OCI-LY3 (cell line): ENCODE data around the gene HTRA1.

Experiments used
- H2AFZ ChIP-seq: fragments of 200-600, 300-600 bp; shearing (Covaris generic); 2 replicates; pipeline ENCODE4 v1.6.0; 2014; ENCODE audit warnings: antibody characterized with exemption, low read depth, low read length
- H3K27ac ChIP-seq: fragments of 200-600, 300-600 bp; sonication (generic); 2 replicates; pipeline ENCODE4 v1.5.1; 2014; ENCODE audit warnings: mild to moderate bottlenecking, low read length, moderate library complexity, mixed read lengths
- H3K27me3 ChIP-seq: fragments of 200-600, 300-600 bp; sonication (generic); 2 replicates; pipeline ENCODE4 v1.6.1; 2014; ENCODE audit warnings: low read depth, low read length, mixed read lengths
- H3K36me3 ChIP-seq: fragments of 200-600, 300-600 bp; sonication (generic); replicated peaks from 2 replicates; pipeline ENCODE3; 2014; ENCODE audit warnings: low read depth, low read length, mixed read lengths
- H3K4me1 ChIP-seq: fragments of 300-600, 200-600 bp; sonication (generic); 2 replicates; pipeline ENCODE4 v1.6.1; 2014; ENCODE audit warnings: low read length, mixed read lengths
- H3K4me2 ChIP-seq: fragments of 200-600, 300-600 bp; sonication (generic); 2 replicates; pipeline ENCODE4 v1.6.1; 2014; ENCODE audit warnings: low read length, mixed read lengths
- H3K4me3 ChIP-seq: fragments of 300-600, 200-600 bp; sonication (generic); 2 replicates; pipeline ENCODE4 v1.5.1; 2014; ENCODE audit warnings: antibody characterized with exemption, mild to moderate bottlenecking, low read length, moderate library complexity
- H3K79me2 ChIP-seq: fragments of 300-600, 200-600 bp; shearing (Covaris generic); 2 replicates; pipeline ENCODE4 v1.6.1; 2014; ENCODE audit warnings: mild to moderate bottlenecking, low read length, mixed read lengths
- H3K9ac ChIP-seq: fragments of 300-600, 200-600 bp; shearing (Covaris generic); 2 replicates; pipeline ENCODE4 v1.6.0; 2014; ENCODE audit warnings: mild to moderate bottlenecking, low read length, moderate library complexity
- H3K9me3 ChIP-seq: fragments of 200-600, 300-600 bp; shearing (Covaris generic); 2 replicates; pipeline ENCODE4 v1.6.1; 2014; ENCODE audit warnings: low read length, mixed read lengths; ENCODE audit not compliant: insufficient read depth
- H4K20me1 ChIP-seq: fragments of 200-600, 300-600 bp; sonication (generic); 2 replicates; pipeline ENCODE4 v1.6.1; 2016; ENCODE audit warnings: low read length, mixed read lengths; ENCODE audit not compliant: insufficient read depth
- EZH2phosphoT487 ChIP-seq: fragments of 200-600 bp; shearing (Covaris generic); IDR thresholded peaks from 2 replicates; pipeline ENCODE4 v1.6.1; 2018; ENCODE audit warnings: antibody characterized with exemption, mixed run types, low read depth
- TF ChIP-seq, protein P1 (sequence below): fragments of 200-600, 300-600 bp; sonication (generic); IDR thresholded peaks from 2 replicates; pipeline ENCODE4 v1.5.1; 2014; ENCODE audit warnings: antibody characterized with exemption, low read length, low read depth

HTRA1 gene

DNA sequence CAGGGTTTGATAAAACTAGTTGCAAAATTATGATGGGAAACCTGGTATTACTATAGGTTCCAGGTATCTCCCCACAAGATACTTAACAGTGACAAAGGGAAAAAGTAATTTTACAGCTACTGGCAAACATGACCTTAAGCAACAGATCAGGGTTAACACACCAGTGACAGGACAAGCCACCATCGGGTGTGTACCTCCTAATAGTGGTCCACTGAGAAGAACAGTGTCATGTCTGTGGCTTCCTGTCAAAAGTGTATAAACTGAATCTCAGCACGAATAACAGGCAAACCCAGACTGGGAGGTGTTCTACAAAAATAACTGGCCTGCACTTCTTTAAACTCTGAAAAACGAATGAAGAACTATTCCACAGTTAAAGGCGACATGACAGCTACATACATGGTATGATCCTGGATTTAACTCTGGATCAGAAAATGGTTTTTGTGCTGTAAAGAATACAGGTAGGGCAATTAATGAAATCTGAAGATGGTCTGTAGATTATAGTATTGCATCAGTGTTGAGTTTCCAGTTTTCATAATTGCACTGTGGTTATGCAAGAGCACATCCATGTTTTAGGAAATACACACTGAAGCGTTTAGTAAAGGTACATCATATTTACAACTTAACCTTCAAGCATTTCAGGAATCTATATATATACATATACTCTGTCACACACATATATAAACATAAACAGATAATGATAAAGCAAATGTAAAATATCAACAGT, 38.9 kb upstream of the HTRA1 start:
- Histone ChIP-seq H4K20me1 (no peaks in the 10 kb centered on the region), H3K9ac (no peak overlapping the region), H2AFZ (no peak overlapping the region), H3K27me3 (no peaks in the 10 kb centered on the region), H3K36me3 (no peaks in the 10 kb centered on the region), H3K9me3 (no peaks in the 10 kb centered on the region), H3K4me2 (no peak overlapping the region), H3K4me3 (no peak overlapping the region), H3K79me2 (no peaks in the 10 kb centered on the region), H3K4me1 (peaks cover 11% of the 10 kb centered on the region), H3K27ac (no peak overlapping the region)
- TF ChIP-seq EZH2phosphoT487, result no peak
- TF ChIP-seq, protein P1, sequence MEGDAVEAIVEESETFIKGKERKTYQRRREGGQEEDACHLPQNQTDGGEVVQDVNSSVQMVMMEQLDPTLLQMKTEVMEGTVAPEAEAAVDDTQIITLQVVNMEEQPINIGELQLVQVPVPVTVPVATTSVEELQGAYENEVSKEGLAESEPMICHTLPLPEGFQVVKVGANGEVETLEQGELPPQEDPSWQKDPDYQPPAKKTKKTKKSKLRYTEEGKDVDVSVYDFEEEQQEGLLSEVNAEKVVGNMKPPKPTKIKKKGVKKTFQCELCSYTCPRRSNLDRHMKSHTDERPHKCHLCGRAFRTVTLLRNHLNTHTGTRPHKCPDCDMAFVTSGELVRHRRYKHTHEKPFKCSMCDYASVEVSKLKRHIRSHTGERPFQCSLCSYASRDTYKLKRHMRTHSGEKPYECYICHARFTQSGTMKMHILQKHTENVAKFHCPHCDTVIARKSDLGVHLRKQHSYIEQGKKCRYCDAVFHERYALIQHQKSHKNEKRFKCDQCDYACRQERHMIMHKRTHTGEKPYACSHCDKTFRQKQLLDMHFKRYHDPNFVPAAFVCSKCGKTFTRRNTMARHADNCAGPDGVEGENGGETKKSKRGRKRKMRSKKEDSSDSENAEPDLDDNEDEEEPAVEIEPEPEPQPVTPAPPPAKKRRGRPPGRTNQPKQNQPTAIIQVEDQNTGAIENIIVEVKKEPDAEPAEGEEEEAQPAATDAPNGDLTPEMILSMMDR, result no peak

DNA sequence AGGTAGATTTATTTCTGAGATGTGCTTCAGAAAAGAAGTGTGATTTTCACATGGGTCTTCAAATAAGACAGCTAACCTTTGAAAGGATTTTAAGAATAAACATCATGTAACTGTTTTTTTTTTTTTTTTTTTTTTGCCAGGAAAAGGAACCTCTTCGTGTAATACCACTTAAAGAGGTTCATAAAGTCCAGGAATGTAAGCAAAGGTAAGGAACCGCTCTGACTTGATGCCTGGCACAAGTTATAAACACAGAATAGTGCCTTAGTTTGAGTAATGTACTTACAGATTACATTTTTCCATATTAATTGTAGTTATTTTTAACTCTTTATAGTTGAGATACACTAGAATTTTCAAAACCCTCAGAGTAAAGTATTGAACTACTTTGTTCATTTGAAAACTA, 37.3 kb upstream of the HTRA1 start:
- no peaks in the 10 kb centered on the region for H3K79me2 ChIP-seq
- H3K27me3 ChIP-seq, result no peaks in the 10 kb centered on the region
- no peaks in the 10 kb centered on the region for H3K9me3 ChIP-seq
- no peak overlapping the region for H3K27ac ChIP-seq
- no peak overlapping the region for H3K4me2 ChIP-seq
- H3K4me3 ChIP-seq, result no peak overlapping the region
- no peak overlapping the region for H3K9ac ChIP-seq
- no peak overlapping the region for H2AFZ ChIP-seq
- TF ChIP-seq, protein P1, result no peak
- TF ChIP-seq EZH2phosphoT487, result no peak
- H4K20me1 ChIP-seq, result no peaks in the 10 kb centered on the region
- no peaks in the 10 kb centered on the region for H3K36me3 ChIP-seq
- peaks cover 20% of the 10 kb centered on the region for H3K4me1 ChIP-seq

DNA sequence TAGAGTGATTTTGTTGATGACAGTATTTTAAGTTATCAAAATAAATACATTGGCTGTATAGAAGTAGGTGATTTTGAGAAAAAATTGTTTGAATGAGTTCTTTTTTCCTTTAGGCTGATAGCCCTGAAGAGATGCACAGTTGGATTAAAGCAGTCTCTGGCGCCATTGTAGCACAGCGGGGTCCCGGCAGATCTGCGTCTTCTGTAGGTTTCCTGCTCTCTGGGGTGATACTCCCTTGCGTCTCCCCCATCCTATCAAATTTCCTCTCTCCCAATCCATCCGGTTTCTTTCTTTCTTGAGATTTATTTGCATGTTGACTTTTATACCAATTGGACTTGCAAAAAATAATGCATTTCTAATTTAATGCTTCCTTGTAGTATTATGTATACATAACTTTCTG, 34.5 kb upstream of the HTRA1 start:
- Histone ChIP-seq H4K20me1 (no peaks in the 10 kb centered on the region), H3K9me3 (no peaks in the 10 kb centered on the region), H3K4me1 (peaks cover 24% of the 10 kb centered on the region), H3K4me2 (peak overlapping the region; percentile 29; the same call in 1 of the 2 replicates), H3K27ac (peak overlapping the region; percentile 38), H3K36me3 (no peaks in the 10 kb centered on the region), H2AFZ (no peak overlapping the region), H3K79me2 (no peaks in the 10 kb centered on the region), H3K9ac (no peak overlapping the region), H3K27me3 (no peaks in the 10 kb centered on the region), H3K4me3 (no peak overlapping the region)
- TF ChIP-seq, protein P1, result no peak
- no peak for TF ChIP-seq EZH2phosphoT487

DNA sequence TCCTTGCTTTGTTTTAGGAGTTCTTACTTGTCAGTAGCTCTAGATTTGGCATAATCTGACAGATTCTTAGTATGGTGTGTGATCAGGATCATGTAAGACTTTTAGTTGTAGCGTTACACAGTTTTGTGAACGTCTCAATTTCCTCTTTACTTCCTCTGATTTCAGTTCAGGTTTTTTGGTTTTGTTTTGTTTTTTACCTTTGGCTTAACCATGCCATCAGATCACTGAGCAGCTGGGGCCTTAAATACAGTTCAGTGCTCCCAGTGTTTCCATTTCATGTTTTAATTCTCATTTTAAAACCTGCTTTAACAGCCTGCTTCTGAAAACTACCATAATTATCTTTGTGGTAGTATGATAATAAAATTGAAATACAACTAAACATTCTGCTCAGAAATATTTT, 34.1 kb upstream of the HTRA1 start:
- TF ChIP-seq, protein P1, result no peak
- TF ChIP-seq EZH2phosphoT487, result no peak
- Histone ChIP-seq H3K4me3 (no peak overlapping the region), H2AFZ (no peak overlapping the region), H4K20me1 (no peaks in the 10 kb centered on the region), H3K36me3 (no peaks in the 10 kb centered on the region), H3K9me3 (no peaks in the 10 kb centered on the region), H3K9ac (no peak overlapping the region), H3K4me2 (peak overlapping the region; percentile 29), H3K27ac (peak overlapping the region; percentile 38), H3K27me3 (no peaks in the 10 kb centered on the region), H3K4me1 (peaks cover 24% of the 10 kb centered on the region), H3K79me2 (no peaks in the 10 kb centered on the region)
